Activated CD4-positive, alpha-beta T cell treated with anti-CD3 and anti-CD28 coated beads, Interleukin-2, amount 50 U/mL, for 24 hours (primary cell): Measurements from ENCODE around the gene FAM184B.

Experiments used
- DNase-seq, 2 donors: peaks; one replicate each; pipeline ENCODE4 v3.0.0-alpha.2; 2020; ENCODE audit warnings: low read depth in 1 of 2, low spot score in 1 of 2

Gene FAM184B

GRCh38 chr4:17639136-17639535 is 142.3 kb downstream of the FAM184B start:
- DNase-seq: no peak

GRCh38 chr4:17636696-17637622 is 144.5 kb downstream of the FAM184B start:
- DNase-seq: peak; percentile 47 to 48

- no peak for DNase-seq
Measured at GRCh38 chr4:17636341-17636695, 145.1 kb downstream of the FAM184B start.

GRCh38 chr4:17635056-17635455 is 146.4 kb downstream of the FAM184B start:
- DNase-seq: no peak

GRCh38 chr4:17633600-17633999 is 147.8 kb downstream of the FAM184B start:
- DNase-seq: no peak

- no peak for DNase-seq
Measured at GRCh38 chr4:17630228-17630627, 151.2 kb downstream of the FAM184B start.

GRCh38 chr4:17624821-17625220 is 156.6 kb downstream of the FAM184B start:
- no peak for DNase-seq

- DNase-seq: no peak
Measured at GRCh38 chr4:17623451-17624001, 157.9 kb downstream of the FAM184B start.

GRCh38 chr4:17619416-17620105 is 161.9 kb downstream of the FAM184B start:
- DNase-seq: no peak

- DNase-seq: no peak
Measured at GRCh38 chr4:17618926-17619325, 162.5 kb downstream of the FAM184B start.

GRCh38 chr4:17616283-17616682 is 165.1 kb downstream of the FAM184B start:
- DNase-seq: no peak

GRCh38 chr4:17614416-17615299 is 166.8 kb downstream of the FAM184B start, which contains the start of gene MED28:
MED28 (plus strand) TSS chr4:17614641; CDS start chr4:17614655, 14 bp downstream.
- DNase-seq: peak; percentile 89 to 96

- peak in 1 of 2 donors; percentile 20 for DNase-seq
Measured at GRCh38 chr4:17613761-17614415, 167.5 kb downstream of the FAM184B start.

GRCh38 chr4:17605236-17605635 is 176.2 kb downstream of the FAM184B start:
- DNase-seq: no peak

GRCh38 chr4:17599826-17600225 is 181.6 kb downstream of the FAM184B start:
- no peak for DNase-seq

- no peak for DNase-seq
Measured at GRCh38 chr4:17597517-17597916, 183.9 kb downstream of the FAM184B start.

GRCh38 chr4:17595471-17596005 is 185.9 kb downstream of the FAM184B start:
- DNase-seq: no peak

GRCh38 chr4:17589355-17589754 is 192.1 kb downstream of the FAM184B start:
- no peak for DNase-seq

GRCh38 chr4:17587094-17587822 is 194.2 kb downstream of the FAM184B start:
- DNase-seq: no peak
